HepG2 (cell line): ENCODE data around the gene VEGFB. TPM values are rescaled to one million over a fixed set of nuclear protein-coding genes. Genes with fewer than 3 reads are reported as not detected.

Source experiments
- E2F5 ChIP-seq: sonication (generic); formaldehyde crosslinking; conservative IDR thresholded peaks from 2 replicates; pipeline ENCODE4 v1.4.0; 2020; ENCODE audit warnings: missing genetic modification reagents
- FOXM1 ChIP-seq: sonication (generic); formaldehyde crosslinking; IDR thresholded peaks from 2 replicates; pipeline ENCODE4 v1.5.0; 2020; ENCODE audit warnings: missing genetic modification reagents
- GZF1 ChIP-seq: sonication (generic); formaldehyde crosslinking; IDR thresholded peaks from 2 replicates; pipeline ENCODE4 v1.5.1; 2020; ENCODE audit warnings: mild to moderate bottlenecking, missing genetic modification reagents
- HOXA7 ChIP-seq: sonication (generic); formaldehyde crosslinking; IDR thresholded peaks from 2 replicates; pipeline ENCODE4 v1.8.1; 2022; ENCODE audit warnings: mild to moderate bottlenecking, missing genetic modification reagents, moderate library complexity
- HOXD1 ChIP-seq: sonication (generic); formaldehyde crosslinking; IDR thresholded peaks from 2 replicates; pipeline ENCODE4 v1.5.0; 2020; ENCODE audit warnings: missing genetic modification reagents
- KAT8 ChIP-seq: IDR thresholded peaks from 2 replicates; pipeline ENCODE4 v1.6.1; 2016; ENCODE audit warnings: missing genetic modification reagents, missing compliant biosample characterization
- KDM4B ChIP-seq: sonication (generic); formaldehyde crosslinking; IDR thresholded peaks from 2 replicates; pipeline ENCODE4 v1.4.0; 2020; ENCODE audit warnings: missing genetic modification reagents
- KLF11 ChIP-seq: IDR thresholded peaks from 2 replicates; pipeline ENCODE4 v1.6.1; 2016; ENCODE audit warnings: missing compliant biosample characterization
- NFATC3 ChIP-seq: sonication (generic); formaldehyde crosslinking; IDR thresholded peaks from 2 replicates; pipeline ENCODE4 v1.5.1; 2020; ENCODE audit warnings: mild to moderate bottlenecking, missing genetic modification reagents
- NFIC ChIP-seq: IDR thresholded peaks from 2 replicates; pipeline ENCODE4 v1.6.1; 2012; ENCODE audit warnings: mild to moderate bottlenecking, low read length, inconsistent platforms
- NFKB2 ChIP-seq: sonication (generic); formaldehyde crosslinking; IDR thresholded peaks from 2 replicates; pipeline ENCODE4 v1.4.0; 2020; ENCODE audit warnings: missing genetic modification reagents, borderline replicate concordance
- PBX3 ChIP-seq: sonication (generic); formaldehyde crosslinking; IDR thresholded peaks from 2 replicates; pipeline ENCODE4 v1.8.1; 2023; ENCODE audit warnings: missing genetic modification reagents, inconsistent platforms, borderline replicate concordance
- SIX4 ChIP-seq: sonication (generic); formaldehyde crosslinking; IDR thresholded peaks from 2 replicates; pipeline ENCODE4 v1.4.0; 2020; ENCODE audit warnings: missing genetic modification reagents
- SNAPC2 ChIP-seq: sonication (generic); formaldehyde crosslinking; IDR thresholded peaks from 2 replicates; pipeline ENCODE4 v1.8.1; 2022; ENCODE audit warnings: mild to moderate bottlenecking, missing genetic modification reagents
- U2AF1 ChIP-seq: fragments of 200-400 bp; formaldehyde crosslinking; optimal IDR thresholded peaks from 2 replicates; pipeline ENCODE3; 2017; ENCODE audit warnings: mild to moderate bottlenecking, low read depth, low read length
- UBTF ChIP-seq: sonication (generic); formaldehyde crosslinking; IDR thresholded peaks from 2 replicates; pipeline ENCODE4 v1.4.0; 2020; ENCODE audit warnings: mild to moderate bottlenecking, missing genetic modification reagents
- ZNF18 ChIP-seq: sonication (generic); formaldehyde crosslinking; IDR thresholded peaks from 2 replicates; pipeline ENCODE4 v1.8.0; 2022; ENCODE audit warnings: mild to moderate bottlenecking, missing genetic modification reagents; ENCODE audit not compliant: insufficient replicate concordance
- ZNF180 ChIP-seq: sonication (generic); formaldehyde crosslinking; IDR thresholded peaks from 2 replicates; pipeline ENCODE4 v1.4.0; 2020; ENCODE audit warnings: low read depth, missing genetic modification reagents, borderline replicate concordance
- ZNF274 ChIP-seq: sonication (generic); formaldehyde crosslinking; IDR thresholded peaks from 2 replicates; pipeline ENCODE4 v1.5.1; 2020; ENCODE audit warnings: mild to moderate bottlenecking, missing genetic modification reagents
- ZNF350 ChIP-seq: sonication (generic); formaldehyde crosslinking; IDR thresholded peaks from 2 replicates; pipeline ENCODE4 v1.4.0; 2020; ENCODE audit warnings: mild to moderate bottlenecking, low read depth, missing genetic modification reagents, borderline replicate concordance
- ZNF670 ChIP-seq: sonication (generic); formaldehyde crosslinking; IDR thresholded peaks from 2 replicates; pipeline ENCODE4 v1.8.0; 2022; ENCODE audit warnings: mild to moderate bottlenecking, missing genetic modification reagents, borderline replicate concordance
- ZNF678 ChIP-seq: sonication (generic); formaldehyde crosslinking; IDR thresholded peaks from 2 replicates; pipeline ENCODE4 v1.4.0; 2020; ENCODE audit warnings: mild to moderate bottlenecking, missing genetic modification reagents
- ZNF691 ChIP-seq: sonication (generic); formaldehyde crosslinking; IDR thresholded peaks from 2 replicates; pipeline ENCODE4 v1.4.0; 2020; ENCODE audit warnings: missing genetic modification reagents, low read depth, mild to moderate bottlenecking, borderline replicate concordance
- ZNF7 ChIP-seq: IDR thresholded peaks from 2 replicates; pipeline ENCODE4 v1.6.1; 2016; ENCODE audit warnings: missing biosample characterization, missing genetic modification reagents
- polyA plus RNA-seq, 8 experiments: library from polyadenylated mRNA; depleted of rRNA in 3 of 8; stranded (reverse) in 7 of 8; unstranded in 1 of 8; fragments of >200 nt; fragmentation: Illumina TruSeq in 4 of 8; extraction: Trizol in 4 of 8; gene quantifications; 2 replicates each; pipeline versions ENCODE4 v1.2.1 to v1.2.3, GENCODE V29; 2011 to 2016; ENCODE audit warnings: low read depth in 4 of 8, missing spikeins in 1 of 8, mixed read lengths in 1 of 8; ENCODE audit not compliant: insufficient read depth in 1 of 8
- total RNA-seq, 5 experiments: library from RNA; depleted of rRNA; stranded (reverse); fragments of >200 nt; fragmentation: Illumina TruSeq; extraction: Trizol; gene quantifications; 2 replicates each; pipeline ENCODE4 v1.2.3, GENCODE V29; 2016; ENCODE audit warnings: low read depth in 1 of 5

The VEGFB gene
- total and polyA plus RNA-seq, 2 of the 13 experiments (the other 11 are each of a cell fraction or from before 2014, with no cell fraction given) = 9.0 to 11.3 TPM

GRCh38 chr11:64269540-64270220, 35.3 kb downstream of the VEGFB start (continued):
- TF ChIP-seq NFKB2 (CRISPR knock-in tag) (no peak), HOXA7 (CRISPR knock-in tag) (no peak), ZNF670 (CRISPR knock-in tag) (peak; percentile 71; the same call in 1 of the 2 replicates), ZNF180 (CRISPR knock-in tag) (no peak), FOXM1 (CRISPR knock-in tag) (no peak), U2AF1 (peak; percentile 46), ZNF274 (CRISPR knock-in tag) (no peak), ZNF18 (CRISPR knock-in tag) (peak; percentile 10), ZNF691 (CRISPR knock-in tag) (no peak; the same call in 1 of the 2 replicates), E2F5 (CRISPR knock-in tag) (no peak), KAT8 (peak; percentile 97), UBTF (peak; percentile 69), ZNF350 (no peak), HOXD1 (CRISPR knock-in tag) (no peak), NFATC3 (CRISPR knock-in tag) (no peak), PBX3 (CRISPR knock-in tag) (no peak), ZNF7 (CRISPR knock-in tag) (no peak), KLF11 (CRISPR knock-in tag) (peak; percentile 62; the same call in 1 of the 2 replicates), GZF1 (CRISPR knock-in tag) (0 out of 2 replicates have a peak, but pooled peaks have one; percentile 65), ZNF678 (CRISPR knock-in tag) (no peak), NFIC (peak; percentile 15; the same call in 1 of the 2 replicates), KDM4B (CRISPR knock-in tag) (peak; percentile 30), SNAPC2 (peak; percentile 66; the same call in 1 of the 2 replicates), SIX4 (CRISPR knock-in tag) (no peak)
